CD14-positive monocyte (primary cell): ENCODE results near the gene CNTN3. TPM values are rescaled to one million over a fixed set of nuclear protein-coding genes. Genes with fewer than 3 reads are reported as not detected.

Source experiments
- DNase-seq, 3 donors: peaks; one replicate each; pipeline ENCODE4 v3.0.0-alpha.2; 2011 to 2022
- H2AFZ ChIP-seq: 2 replicates; pipeline ENCODE4 v1.6.0; 2012; ENCODE audit warnings: mild to moderate bottlenecking, low read depth, low read length, inconsistent platforms; ENCODE audit not compliant: insufficient read depth, poor library complexity, severe bottlenecking
- H3K27ac ChIP-seq, 2 donors: 1 replicate in 1 of 2; 2 replicates in 1 of 2; pipeline ENCODE4 v1.5.1; 2012 to 2013; ENCODE audit warnings: low read length in 2 of 2, control low read depth in 1 of 2, inconsistent platforms in 1 of 2, low read depth in 1 of 2, mild to moderate bottlenecking in 1 of 2
- H3K27me3 ChIP-seq, 2 donors: one replicate each; pipeline versions ENCODE4 v1.6.0 to v1.6.1; 2011 to 2013; ENCODE audit warnings: low read length in 2 of 2; ENCODE audit not compliant: control insufficient read depth in 2 of 2, insufficient read depth in 2 of 2
- H3K36me3 ChIP-seq, 2 donors: replicated peaks in 1 of 2; 1 replicate in 1 of 2; 2 replicates in 1 of 2; pipeline versions ENCODE4 v1.5.1 to v1.6.1; 2012 to 2013; ENCODE audit warnings: low read length in 2 of 2, control low read depth in 1 of 2, inconsistent platforms in 1 of 2, mild to moderate bottlenecking in 1 of 2; ENCODE audit not compliant: insufficient read depth in 2 of 2, control insufficient read depth in 1 of 2
- H3K4me1 ChIP-seq, 2 donors: 1 replicate in 1 of 2; 2 replicates in 1 of 2; pipeline versions ENCODE4 v1.5.1 to v1.6.1; 2012 to 2013; ENCODE audit warnings: low read length in 2 of 2, control low read depth in 1 of 2, inconsistent platforms in 1 of 2, mild to moderate bottlenecking in 1 of 2, moderate library complexity in 1 of 2; ENCODE audit not compliant: insufficient read depth in 2 of 2, control insufficient read depth in 1 of 2
- H3K4me2 ChIP-seq: replicated peaks from 2 replicates; pipeline ENCODE3; 2012; ENCODE audit warnings: low read length, moderate library complexity, mild to moderate bottlenecking; ENCODE audit not compliant: poor library complexity, severe bottlenecking; ENCODE audit errors: extremely low read depth
- H3K4me3 ChIP-seq, 3 experiments: fragments of 200-600 bp in 1 of 3; sonication (generic) in 1 of 3; replicated peaks in 1 of 3; 1 replicate in 2 of 3; 2 replicates in 1 of 3; pipeline ENCODE4 v1.5.1; 2011 to 2013; ENCODE audit warnings: low read length in 3 of 3, mild to moderate bottlenecking in 3 of 3, control low read depth in 2 of 3, low read depth in 2 of 3, inconsistent platforms in 1 of 3, moderate library complexity in 1 of 3
- H3K79me2 ChIP-seq: 2 replicates; pipeline ENCODE4 v1.6.0; 2012; ENCODE audit warnings: mild to moderate bottlenecking, control low read depth, inconsistent platforms, low read length, moderate library complexity; ENCODE audit not compliant: insufficient read depth
- H3K9ac ChIP-seq: 2 replicates; pipeline ENCODE4 v1.6.0; 2017; ENCODE audit warnings: low read length, mild to moderate bottlenecking; ENCODE audit not compliant: insufficient read depth, poor library complexity, severe bottlenecking
- H3K9me3 ChIP-seq, 2 donors: replicated peaks in 1 of 2; 1 replicate in 1 of 2; 2 replicates in 1 of 2; pipeline versions ENCODE4 v1.5.1 to v1.6.1; 2012 to 2013; ENCODE audit warnings: low read length in 2 of 2, control low read depth in 1 of 2; ENCODE audit not compliant: control insufficient read depth in 1 of 2, insufficient read depth in 1 of 2
- H4K20me1 ChIP-seq: 2 replicates; pipeline ENCODE4 v1.6.0; 2012; ENCODE audit warnings: mild to moderate bottlenecking, low read length, control low read depth, moderate library complexity; ENCODE audit not compliant: insufficient read depth
- H3K27ac Mint-ChIP-seq, 7 donors: one replicate each; pipeline ENCODE4 v1.8.0; 2020; ENCODE audit warnings: mild to moderate bottlenecking in 7 of 7, mixed read lengths in 7 of 7, moderate library complexity in 6 of 7, inconsistent platforms in 2 of 7
- H3K27me3 Mint-ChIP-seq, 3 donors: one replicate each; pipeline ENCODE4 v1.8.0; 2021 to 2022; ENCODE audit warnings: low read depth in 3 of 3, mild to moderate bottlenecking in 3 of 3, mixed read lengths in 3 of 3, moderate library complexity in 3 of 3, inconsistent platforms in 1 of 3
- H3K36me3 Mint-ChIP-seq, 2 donors: one replicate each; pipeline ENCODE4 v1.8.0; 2020; ENCODE audit warnings: mixed read lengths in 2 of 2, inconsistent platforms in 1 of 2, mild to moderate bottlenecking in 1 of 2
- H3K4me1 Mint-ChIP-seq: one replicate; pipeline ENCODE4 v1.8.0; 2020; ENCODE audit warnings: mild to moderate bottlenecking, mixed read lengths
- H3K4me3 Mint-ChIP-seq, 2 donors: one replicate each; pipeline ENCODE4 v1.8.0; 2020; ENCODE audit warnings: mild to moderate bottlenecking in 2 of 2, mixed read lengths in 2 of 2, moderate library complexity in 1 of 2
- H3K9me3 Mint-ChIP-seq, 7 donors: one replicate each; pipeline ENCODE4 v1.8.0; 2020 to 2022; ENCODE audit warnings: mixed read lengths in 7 of 7, mild to moderate bottlenecking in 6 of 7, moderate library complexity in 6 of 7, inconsistent platforms in 2 of 7
- CTCF ChIP-seq: fragments of 200-600 bp; IDR thresholded peaks from one replicate; pipeline ENCODE4 v1.8.0; 2022; ENCODE audit warnings: antibody characterized with exemption, mild to moderate bottlenecking
- WGBS: methylation state at CpG from one replicate; pipeline ENCODE4 v1.1.5; 2013; ENCODE audit warnings: missing lambda C conversion rate; ENCODE audit not compliant: insufficient coverage; 5-methylcytosine and 5-hydroxymethylcytosine counted together
- intact Hi-C, 2 donors: fragments of 100-400 bp; cut with micrococcal nuclease; formaldehyde crosslinking; loops; one replicate each; pipeline versions ENCODE4 v1.15.0 to v1.15.1; 2023
- polyA plus RNA-seq, 3 donors: library from polyadenylated mRNA; depleted of rRNA in 1 of 3; unstranded in 2 of 3; stranded (reverse) in 1 of 3; fragments of 300-500 nt in 2 of 3; fragments of >200 nt in 1 of 3; fragmentation: Illumina TruSeq in 2 of 3; gene quantifications; 1 replicate in 2 of 3; 2 replicates in 1 of 3; pipeline ENCODE4 v1.2.3, GENCODE V29; 2012 to 2021

The CNTN3 gene
- polyA plus RNA-seq, 3 donors: not detected

GRCh38 chr3:74630602-74631001 lies 16.1 kb upstream of the CNTN3 start:
- TF ChIP-seq CTCF: no peak
- Histone ChIP-seq H3K9ac (no peak overlapping the region), H4K20me1 (no peaks in the 10 kb centered on the region), H3K9me3 (no peaks in the 10 kb centered on the region), H3K4me3 (no peak overlapping the region), H2AFZ (no peak overlapping the region), H3K4me1 (no peaks in the 10 kb centered on the region), H3K79me2 (no peaks in the 10 kb centered on the region), H3K4me2 (no peak overlapping the region), H3K27me3 (no peaks in the 10 kb centered on the region), H3K36me3 (no peaks in the 10 kb centered on the region), H3K27ac (no peak overlapping the region)
- Mint-ChIP-seq H3K36me3 (no peaks in the 10 kb centered on the region), H3K4me1 (no peaks in the 10 kb centered on the region), H3K4me3 (no peak overlapping the region), H3K9me3 (peaks cover 0 to 5% (median 0%) of the 10 kb centered on the region in 7 donors), H3K27ac (no peak overlapping the region), H3K27me3 (peaks cover 0 to 4% (median 0%) of the 10 kb centered on the region in 3 donors)
- intact Hi-C loops: no loop called here
- no peak for DNase-seq
- WGBS: no CpG with 5 or more reads among the region's 4 CpGs

GRCh38 chr3:74626011-74626410 lies 11.6 kb upstream of the CNTN3 start:
- H3K27me3 Mint-ChIP-seq: no peaks in the 10 kb centered on the region
- no peak overlapping the region for H3K4me3 Mint-ChIP-seq
- H3K36me3 Mint-ChIP-seq: no peaks in the 10 kb centered on the region
- TF ChIP-seq CTCF: no peak
- H3K9ac ChIP-seq: no peak overlapping the region
- DNase-seq: no peak
- H3K27ac ChIP-seq: no peak overlapping the region
- no peaks in the 10 kb centered on the region for H3K79me2 ChIP-seq
- 80% methylated on average over 1 of the region's 2 CpGs for WGBS
- no peaks in the 10 kb centered on the region for H3K4me1 ChIP-seq
- no peaks in the 10 kb centered on the region for H3K27me3 ChIP-seq
- no peak overlapping the region for H3K4me2 ChIP-seq
- H3K4me3 ChIP-seq: no peak overlapping the region
- H2AFZ ChIP-seq: no peak overlapping the region
- H4K20me1 ChIP-seq: no peaks in the 10 kb centered on the region
- peaks cover 0 to 2% (median 0%) of the 10 kb centered on the region in 7 donors for H3K9me3 Mint-ChIP-seq
- no peaks in the 10 kb centered on the region for H3K4me1 Mint-ChIP-seq
- no peak overlapping the region for H3K27ac Mint-ChIP-seq
- no peaks in the 10 kb centered on the region for H3K9me3 ChIP-seq
- no peaks in the 10 kb centered on the region for H3K36me3 ChIP-seq
- intact Hi-C loops: no loop called here
